Aorta (tissue), 4 donors: ENCODE results near the gene PLCZ1. TPM values are rescaled to one million over a fixed set of nuclear protein-coding genes. Genes with fewer than 3 reads are reported as not detected.

Experiments
- polyA plus RNA-seq, 2 donors: library from polyadenylated mRNA; stranded (reverse); fragments of 200-250 nt; gene quantifications; one replicate each; pipeline ENCODE4 v1.2.3, GENCODE V29; 2013
- total RNA-seq, 2 donors: library from RNA; stranded (reverse); fragmentation: NEBNext Ultra II Directional; extraction: Animal tissue kit (Norgen Biotek cat#: 25700); gene quantifications; one replicate each; pipeline ENCODE4 v1.2.1, GENCODE V29; 2021
- donor health status: healthy with polysubstance abuse.
- donor health status: Bipolar disorder and iron deficiency.
- donor health status: DM: no; HTN: no; CAD: no.
- donor health status: DM: yes; HTN: yes; CAD: no.

The PLCZ1 gene
- total and polyA plus RNA-seq, 4 donors: 0.66 TPM; not detected in 3

Other genes starting within 250 kb of the PLCZ1 start
- gene CAPZA3, start 107 bp upstream of the PLCZ1 start, total RNA-seq: not detected
- not detected for gene CAPZA3, start 107 bp upstream of the PLCZ1 start, polyA plus RNA-seq